HG03280 (cell line): ENCODE data around the gene SIVA1.

Experiments
- ATAC-seq: cut with Tn5 transposase; IDR thresholded peaks from one replicate; pipeline ENCODE4 v1.9.1; 2021; ENCODE audit warnings: mild to moderate bottlenecking, moderate library complexity; ENCODE audit not compliant: unreplicated experiment

Gene SIVA1

GRCh38 chr14:104783484-104784217, 30.7 kb downstream of the SIVA1 start:
- ATAC-seq: no peak

- ATAC-seq: no peak
Observed at GRCh38 chr14:104784218-104784568, 31.2 kb downstream of the SIVA1 start.

DNA sequence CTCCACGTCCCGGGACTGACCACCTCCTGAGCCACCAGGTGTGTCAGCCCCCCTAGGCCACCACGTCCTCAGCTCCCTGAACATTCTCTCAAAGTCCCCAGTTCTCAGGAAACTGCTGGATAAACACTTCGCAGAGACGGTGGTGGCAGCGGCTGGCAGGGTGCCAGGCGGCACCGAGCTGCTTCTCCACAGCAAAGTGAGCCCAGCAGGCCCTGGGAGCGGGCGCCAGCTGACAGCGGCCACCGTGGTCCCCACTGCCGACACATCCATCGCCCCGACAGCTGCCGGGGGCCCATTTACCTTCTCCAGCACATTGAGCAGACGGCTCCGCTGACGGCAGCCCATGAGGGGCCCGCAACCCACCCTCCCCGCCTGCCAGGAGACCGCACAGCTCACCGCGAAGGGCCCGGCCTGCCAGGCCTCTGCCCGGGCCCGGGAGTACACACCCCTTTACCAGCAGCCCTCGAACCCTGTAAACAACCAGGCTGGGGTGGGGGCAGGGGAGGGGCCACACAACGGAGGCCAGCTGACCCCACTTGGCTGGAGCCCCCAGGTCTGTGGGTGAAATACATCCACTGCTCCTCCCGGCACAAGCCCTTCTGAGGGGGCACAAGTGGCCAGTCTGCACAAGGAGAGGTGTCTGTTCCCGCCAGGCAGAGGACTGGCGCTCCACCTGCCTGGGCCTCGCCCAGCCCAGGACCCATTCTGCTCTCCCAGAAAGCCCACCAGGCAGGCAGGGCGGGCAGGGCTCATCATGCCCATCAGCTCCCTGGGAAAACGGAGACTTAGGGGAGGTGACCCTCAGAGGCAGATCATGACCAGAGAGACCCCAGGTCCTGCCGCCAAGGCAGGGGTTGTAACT, 32.1 kb downstream of the SIVA1 start:
- ATAC-seq: no peak

- no peak for ATAC-seq
Observed at GRCh38 chr14:104785708-104786080, 32.7 kb downstream of the SIVA1 start.

DNA sequence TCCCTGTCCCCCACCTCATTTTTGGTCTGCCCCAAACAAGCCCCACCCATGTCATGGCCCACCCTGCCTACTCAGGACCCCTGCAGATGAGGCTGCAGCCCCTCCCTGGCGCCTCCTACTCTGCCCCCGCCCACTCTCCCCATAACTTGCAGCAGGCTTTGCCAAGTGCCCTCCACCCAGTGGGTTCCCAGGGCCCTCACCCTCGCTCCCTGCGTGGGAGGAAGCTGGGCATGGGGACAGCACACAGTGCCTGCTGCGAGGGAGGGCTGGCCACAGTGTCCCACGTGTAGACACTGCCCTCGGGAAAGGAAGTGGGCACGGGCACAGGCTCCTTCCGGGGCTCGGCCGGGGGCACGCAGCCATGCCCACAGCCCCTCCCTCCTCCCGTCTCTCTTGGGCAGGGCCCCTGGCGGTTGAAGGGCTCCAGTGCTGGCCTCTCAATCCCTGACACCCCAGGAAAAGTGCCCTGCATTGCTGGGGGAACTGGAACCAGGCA, 33.2 kb downstream of the SIVA1 start:
- ATAC-seq: no peak

DNA sequence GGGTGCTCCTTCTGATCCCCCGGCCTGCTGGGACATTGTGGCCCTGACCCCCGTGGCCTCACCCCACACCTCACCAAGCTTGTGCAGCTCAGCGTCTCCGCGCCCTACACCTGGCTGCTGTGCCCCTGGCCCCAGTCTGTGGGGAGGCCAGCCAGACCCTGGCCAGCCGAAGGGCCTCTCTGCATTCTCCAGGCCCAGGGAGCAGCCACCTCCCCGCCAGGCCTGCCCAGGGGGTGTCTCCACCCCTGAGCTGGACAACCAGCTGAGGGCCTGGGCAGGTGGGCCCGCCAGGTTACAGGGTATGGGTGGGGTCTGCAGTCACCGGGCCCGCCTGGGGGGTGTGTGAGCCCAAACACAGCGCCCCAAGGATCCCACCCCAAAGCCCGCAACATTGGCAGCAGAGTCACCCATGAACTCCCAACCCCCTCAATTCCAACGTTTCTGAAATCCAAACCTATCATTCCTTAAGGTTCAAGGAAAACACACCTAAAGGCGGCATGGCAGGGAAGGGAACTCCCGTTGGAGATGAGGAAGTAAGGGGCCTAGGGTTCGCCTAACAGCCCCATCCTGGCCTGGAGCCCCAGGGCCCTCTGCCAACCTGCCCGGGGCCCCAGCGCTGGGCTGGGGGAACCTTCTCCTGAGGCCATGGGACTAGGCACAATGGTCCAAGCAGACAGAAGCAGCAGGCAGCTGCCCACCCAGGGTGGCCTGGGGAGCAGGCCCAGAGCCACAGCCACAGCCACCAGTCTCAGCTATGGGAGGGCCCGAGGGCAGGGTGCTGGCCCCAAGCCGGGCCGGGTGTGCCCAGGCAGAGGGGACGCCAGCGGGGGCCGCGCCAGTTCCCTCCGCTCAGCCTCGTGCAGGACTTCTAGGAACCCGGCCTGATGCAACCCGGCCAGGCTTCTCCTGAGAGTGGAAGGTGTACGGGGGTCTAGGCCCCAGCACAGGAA, 34.1 kb downstream of the SIVA1 start:
- no peak for ATAC-seq

DNA sequence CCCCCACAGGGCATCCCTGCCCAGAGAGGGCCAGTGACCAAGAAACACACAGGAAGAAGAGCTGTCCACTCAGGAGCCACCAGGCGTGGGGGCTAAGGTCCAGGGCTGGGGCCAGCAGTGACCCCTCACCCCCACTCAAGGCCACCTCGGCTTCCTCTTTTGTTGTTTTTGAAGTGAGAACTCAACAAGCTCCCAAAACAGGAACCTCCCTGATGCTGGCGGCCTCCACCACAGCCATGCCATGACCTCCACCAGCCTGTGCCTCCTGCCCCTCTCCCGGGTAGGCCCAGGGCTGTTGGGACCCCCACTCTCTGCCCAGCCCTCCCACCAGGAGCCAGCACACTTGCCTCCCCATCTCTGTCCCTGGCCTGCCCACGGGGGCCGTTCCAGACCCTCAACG, 34.8 kb downstream of the SIVA1 start:
- no peak for ATAC-seq

DNA sequence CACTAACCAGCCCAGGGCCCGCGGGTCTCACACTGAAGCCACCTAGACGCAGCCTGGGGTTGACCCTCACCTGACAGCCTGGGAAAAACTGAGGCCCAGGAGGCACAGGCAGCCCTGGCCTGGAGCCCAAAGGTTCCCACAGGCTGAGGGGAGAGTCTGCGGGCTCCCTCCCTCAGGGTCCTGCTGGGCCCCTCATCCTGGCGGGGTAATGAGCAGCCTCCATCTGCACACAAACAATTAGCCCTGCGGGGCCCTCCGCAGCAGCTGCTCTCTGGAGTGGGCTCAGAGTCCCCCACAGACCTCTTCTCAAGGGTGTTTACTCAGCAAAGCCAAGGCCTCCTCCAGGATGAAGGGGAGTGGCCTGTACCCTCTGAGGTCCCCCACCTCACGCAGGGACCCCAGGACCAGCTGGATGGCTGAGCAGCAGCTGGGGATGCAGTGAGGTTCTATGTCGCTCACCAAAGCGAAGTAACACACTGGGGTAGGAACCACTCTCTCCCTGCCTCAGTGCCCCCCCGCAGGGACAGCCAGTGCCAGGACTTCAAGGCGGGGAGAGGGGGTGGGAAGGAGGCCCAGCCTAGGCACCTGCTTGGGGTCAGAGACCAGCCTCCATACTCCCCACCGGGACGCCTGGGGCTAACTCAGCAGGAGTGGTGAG, 35.3 kb downstream of the SIVA1 start:
- ATAC-seq: no peak

- no peak for ATAC-seq
Observed at GRCh38 chr14:104788873-104789663, 36.1 kb downstream of the SIVA1 start.

GRCh38 chr14:104789752-104790743, 37.1 kb downstream of the SIVA1 start:
- no peak for ATAC-seq

- no peak for ATAC-seq
Observed at GRCh38 chr14:104791425-104791824, 38.5 kb downstream of the SIVA1 start.

DNA sequence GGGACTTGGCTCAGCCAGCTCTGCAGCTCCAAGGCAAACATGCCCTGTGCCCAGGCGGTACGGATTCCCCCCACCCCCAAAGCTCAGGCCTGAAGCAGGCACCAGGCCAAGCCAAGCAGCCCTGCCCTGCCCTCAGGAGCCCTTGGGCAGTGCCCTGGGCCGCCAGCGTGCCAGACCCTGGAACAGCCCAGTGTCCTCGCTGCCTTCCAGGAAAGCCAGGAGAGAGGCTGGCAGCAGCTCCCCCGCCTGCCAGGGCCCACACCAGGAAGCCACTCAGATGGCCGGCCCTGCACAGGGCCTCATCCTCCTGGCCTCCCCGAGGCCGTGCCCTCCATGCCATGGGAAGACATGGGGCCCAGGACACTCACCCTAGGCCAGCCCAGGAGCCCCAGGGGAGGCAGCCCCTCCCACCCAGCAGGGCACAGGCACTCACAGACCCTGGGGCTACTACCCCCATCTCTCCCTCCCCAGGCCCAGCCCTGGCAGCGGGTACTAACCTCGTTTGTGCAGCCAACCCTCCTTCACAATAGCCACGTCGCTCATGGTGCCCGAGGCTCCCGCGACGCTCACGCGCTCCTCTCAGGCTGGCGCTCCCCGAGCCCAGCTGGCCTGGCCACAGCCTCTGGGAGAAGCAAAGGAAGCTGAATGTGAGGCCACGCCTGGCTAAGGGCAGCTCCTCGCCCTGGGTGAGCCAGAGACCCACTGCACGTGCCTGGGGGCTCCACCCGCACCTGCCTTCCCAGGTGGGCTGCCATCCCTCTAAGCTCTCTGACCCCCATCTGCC, 39.3 kb downstream of the SIVA1 start:
- ATAC-seq: no peak

GRCh38 chr14:104792945-104793702, 40.2 kb downstream of the SIVA1 start:
- no peak for ATAC-seq

GRCh38 chr14:104793703-104793959, 40.7 kb downstream of the SIVA1 start:
- ATAC-seq: no peak

GRCh38 chr14:104794099-104794498, 41.2 kb downstream of the SIVA1 start:
- ATAC-seq: no peak

- ATAC-seq: no peak
Observed at GRCh38 chr14:104794631-104794992, 41.7 kb downstream of the SIVA1 start.

- peak; percentile 36 for ATAC-seq
Observed at GRCh38 chr14:104794993-104795780, 42.2 kb downstream of the SIVA1 start, which contains the start of gene AKT1. TSS of gene AKT1 (minus strand) at chr14:104795748. CDS start at chr14:104792643, 3,105 bp downstream.
